GM18519 (cell line): ENCODE data around the gene YIPF7.

Experiments used
- ATAC-seq: cut with Tn5 transposase; IDR thresholded peaks from one replicate; pipeline ENCODE4 v1.9.1; 2021; ENCODE audit warnings: mild to moderate bottlenecking, moderate library complexity; ENCODE audit not compliant: unreplicated experiment, low FRiP score

YIPF7 gene

DNA sequence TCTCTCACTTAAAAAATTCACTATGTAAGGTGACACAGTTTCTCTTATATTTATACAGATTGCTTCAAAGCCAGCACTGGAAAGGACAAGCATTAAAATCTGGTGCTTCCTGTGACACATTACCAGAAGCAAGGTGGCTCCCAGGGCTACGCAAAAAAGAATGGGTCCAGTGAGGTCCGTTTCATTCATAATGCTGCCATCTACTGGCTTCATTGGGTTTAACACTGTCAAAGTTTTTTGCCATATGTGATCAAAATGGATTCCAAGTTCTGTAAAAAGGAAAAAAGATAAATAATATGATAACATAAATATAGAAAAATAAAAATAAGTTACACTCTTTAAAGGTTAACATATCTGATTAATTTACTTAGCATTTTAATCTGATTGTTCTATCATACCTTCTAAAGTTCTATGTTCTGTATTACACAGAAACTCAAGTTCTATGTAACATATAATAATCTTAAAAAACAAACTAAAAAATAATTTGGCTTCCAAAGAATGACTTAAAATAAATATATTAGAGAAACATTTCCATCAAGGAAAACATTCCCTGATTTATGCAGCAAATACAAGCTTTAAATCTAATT is 22.1 kb downstream of the YIPF7 start:
- peak; percentile 94 for ATAC-seq

DNA sequence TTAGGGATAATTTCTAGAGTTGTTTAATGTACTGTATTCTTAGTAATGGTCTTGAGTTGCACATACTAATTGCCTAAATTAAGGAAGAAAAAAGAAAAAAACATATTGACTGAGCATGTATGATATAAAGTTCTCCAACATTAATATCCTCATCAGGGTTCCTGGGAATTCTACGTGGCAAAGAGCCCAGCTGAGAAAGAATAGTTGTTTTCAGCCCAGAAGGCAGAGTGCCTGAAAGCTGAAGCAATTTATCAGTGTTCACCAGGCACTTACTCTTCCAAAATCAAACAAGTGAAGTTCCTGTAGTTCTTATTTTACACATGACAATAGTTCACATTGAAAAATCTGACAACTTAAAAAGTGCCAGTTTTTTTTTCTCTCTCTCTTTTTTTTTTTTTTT is 27.7 kb downstream of the YIPF7 start:
- ATAC-seq, result no peak

DNA sequence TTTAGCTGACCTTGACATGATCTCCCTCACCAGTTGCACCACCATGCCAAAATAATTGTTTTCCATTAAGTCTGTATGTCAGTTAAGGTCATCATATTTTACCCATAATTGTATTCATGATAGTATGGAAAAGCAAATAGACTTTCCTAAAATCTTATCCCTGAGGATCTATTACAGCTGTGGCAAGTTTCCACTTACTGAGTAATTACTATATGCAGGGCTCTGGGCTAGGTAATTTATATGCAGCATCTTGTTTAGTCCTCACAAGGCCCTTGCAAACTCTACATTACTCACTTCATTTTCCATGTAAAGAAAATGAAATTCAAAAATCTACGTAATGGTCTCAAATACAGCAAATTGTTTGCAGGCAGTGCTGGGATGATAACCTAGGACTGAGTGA is 34.8 kb downstream of the YIPF7 start:
- no peak for ATAC-seq

DNA sequence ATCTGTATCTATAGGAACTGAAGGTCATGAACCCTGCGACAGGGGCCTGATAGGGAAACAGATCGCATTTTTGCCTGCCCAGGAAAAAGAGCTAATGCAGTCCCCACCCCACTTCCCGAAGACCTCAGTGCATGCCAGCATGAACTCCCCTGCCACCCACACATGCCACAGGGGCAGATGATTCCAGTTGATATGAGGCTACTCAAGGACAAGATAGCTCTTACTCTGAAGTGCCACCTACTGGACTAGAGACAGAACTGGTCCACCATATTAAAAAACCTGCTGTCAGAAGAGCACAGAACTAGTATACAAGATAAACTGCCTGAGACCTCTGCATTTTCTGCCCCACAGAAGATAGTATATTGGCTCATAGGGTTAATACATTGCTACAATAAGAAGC is 68.0 kb downstream of the YIPF7 start:
- peak; percentile 64 for ATAC-seq

DNA sequence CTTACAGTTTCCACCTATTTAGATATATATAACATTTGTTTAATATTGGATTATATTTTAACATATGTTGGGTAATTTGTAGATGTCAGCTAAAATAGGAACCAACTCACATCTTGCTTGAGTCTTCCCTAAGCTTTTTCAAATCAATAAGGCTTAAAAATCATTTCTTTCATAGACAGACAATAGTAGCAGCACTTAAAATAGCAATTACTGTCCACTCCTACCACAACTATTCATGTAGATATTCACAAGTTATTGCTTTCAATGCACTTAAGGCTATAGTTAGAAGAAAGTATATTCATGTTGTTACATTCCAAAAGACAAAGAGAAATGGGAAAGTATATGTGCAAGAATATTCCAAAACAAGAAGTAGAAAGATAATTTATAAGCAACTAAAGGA is 71.2 kb downstream of the YIPF7 start:
- ATAC-seq, result no peak

GRCh38 chr4:44578954-44579353 is 72.5 kb downstream of the YIPF7 start:
- ATAC-seq, result no peak
